ENCODE measurements around the gene TRIM31. TPM values are rescaled to one million over a fixed set of nuclear protein-coding genes. Genes with fewer than 3 reads are reported as not detected.

The TRIM31 gene
- total RNA-seq, 4 donors from 2014 or later = not detected

DNA sequence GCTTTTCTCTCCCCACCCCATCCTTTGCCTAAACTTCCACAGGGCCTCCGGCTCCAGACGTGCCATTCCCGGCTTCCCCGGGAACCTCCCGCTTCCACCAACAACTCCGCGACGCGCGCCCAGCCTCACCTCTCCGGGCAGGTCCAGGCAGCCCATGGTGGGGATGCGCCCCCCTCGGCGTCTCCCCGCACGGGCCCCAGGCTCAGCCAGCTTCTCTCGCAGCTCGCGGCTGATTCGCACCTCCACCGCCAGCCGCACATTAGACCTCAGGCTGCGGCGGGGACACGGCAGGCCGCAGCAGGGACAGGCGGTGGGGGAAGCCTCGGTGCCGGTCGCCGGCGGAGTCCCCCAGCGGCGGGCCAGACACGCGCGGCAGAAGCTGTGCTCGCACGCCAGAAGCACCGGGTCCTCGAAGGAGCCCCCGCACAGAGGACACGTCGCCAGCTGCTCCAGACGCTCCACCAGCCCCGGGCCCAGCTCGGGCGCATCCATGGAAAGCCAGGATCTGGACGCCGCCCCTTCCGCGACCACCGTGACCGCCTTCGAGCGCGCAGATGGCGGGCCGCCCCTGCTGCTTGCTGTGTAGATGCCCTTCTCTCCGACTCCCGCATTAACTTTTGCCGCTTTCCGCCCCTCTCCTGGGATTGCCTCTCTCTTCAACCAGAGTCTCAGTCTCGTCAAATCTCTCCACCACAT is 37.6 kb downstream of the TRIM31 start, which contains the start of gene RNF39:
TSS of gene RNF39 (minus strand) at position 676 of the 696 bp plus-strand sequence. CDS start at position 492, 184 bp downstream.
- Histone ChIP-seq H3K9me3 (no peaks in the 10 kb centered on the region), H3K36me3 (peaks cover 0 to 4% of the 10 kb centered on the region in 2 donors), H3K4me1 (peaks cover 0 to 32% (median 18%) of the 10 kb centered on the region in 3 donors), H3K4me3 (peak within 1 kb of the TSS in 1 of 2 donors; percentile 23), H3K27ac (no peak within 1 kb of the TSS), H3K27me3 (peaks cover 98% of the 10 kb centered on the region)
- no peak for ATAC-seq
- TF ChIP-seq POLR2AphosphoS5 (IDR thresholded peaks at IDR 0.05) (no peak), POLR2A (IDR thresholded peaks at IDR 0.05) (no peak), EP300 (IDR thresholded peaks at IDR 0.05) (no peak)
- TF ChIP-seq, protein P1, sequence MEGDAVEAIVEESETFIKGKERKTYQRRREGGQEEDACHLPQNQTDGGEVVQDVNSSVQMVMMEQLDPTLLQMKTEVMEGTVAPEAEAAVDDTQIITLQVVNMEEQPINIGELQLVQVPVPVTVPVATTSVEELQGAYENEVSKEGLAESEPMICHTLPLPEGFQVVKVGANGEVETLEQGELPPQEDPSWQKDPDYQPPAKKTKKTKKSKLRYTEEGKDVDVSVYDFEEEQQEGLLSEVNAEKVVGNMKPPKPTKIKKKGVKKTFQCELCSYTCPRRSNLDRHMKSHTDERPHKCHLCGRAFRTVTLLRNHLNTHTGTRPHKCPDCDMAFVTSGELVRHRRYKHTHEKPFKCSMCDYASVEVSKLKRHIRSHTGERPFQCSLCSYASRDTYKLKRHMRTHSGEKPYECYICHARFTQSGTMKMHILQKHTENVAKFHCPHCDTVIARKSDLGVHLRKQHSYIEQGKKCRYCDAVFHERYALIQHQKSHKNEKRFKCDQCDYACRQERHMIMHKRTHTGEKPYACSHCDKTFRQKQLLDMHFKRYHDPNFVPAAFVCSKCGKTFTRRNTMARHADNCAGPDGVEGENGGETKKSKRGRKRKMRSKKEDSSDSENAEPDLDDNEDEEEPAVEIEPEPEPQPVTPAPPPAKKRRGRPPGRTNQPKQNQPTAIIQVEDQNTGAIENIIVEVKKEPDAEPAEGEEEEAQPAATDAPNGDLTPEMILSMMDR (IDR thresholded peaks at IDR 0.05) = no peak
- 1 to 8% methylated on average over 2 to 24 of the region's 64 CpGs for WGBS, 2 donors (ENCODE audit: low coverage in 1 of 2)

DNA sequence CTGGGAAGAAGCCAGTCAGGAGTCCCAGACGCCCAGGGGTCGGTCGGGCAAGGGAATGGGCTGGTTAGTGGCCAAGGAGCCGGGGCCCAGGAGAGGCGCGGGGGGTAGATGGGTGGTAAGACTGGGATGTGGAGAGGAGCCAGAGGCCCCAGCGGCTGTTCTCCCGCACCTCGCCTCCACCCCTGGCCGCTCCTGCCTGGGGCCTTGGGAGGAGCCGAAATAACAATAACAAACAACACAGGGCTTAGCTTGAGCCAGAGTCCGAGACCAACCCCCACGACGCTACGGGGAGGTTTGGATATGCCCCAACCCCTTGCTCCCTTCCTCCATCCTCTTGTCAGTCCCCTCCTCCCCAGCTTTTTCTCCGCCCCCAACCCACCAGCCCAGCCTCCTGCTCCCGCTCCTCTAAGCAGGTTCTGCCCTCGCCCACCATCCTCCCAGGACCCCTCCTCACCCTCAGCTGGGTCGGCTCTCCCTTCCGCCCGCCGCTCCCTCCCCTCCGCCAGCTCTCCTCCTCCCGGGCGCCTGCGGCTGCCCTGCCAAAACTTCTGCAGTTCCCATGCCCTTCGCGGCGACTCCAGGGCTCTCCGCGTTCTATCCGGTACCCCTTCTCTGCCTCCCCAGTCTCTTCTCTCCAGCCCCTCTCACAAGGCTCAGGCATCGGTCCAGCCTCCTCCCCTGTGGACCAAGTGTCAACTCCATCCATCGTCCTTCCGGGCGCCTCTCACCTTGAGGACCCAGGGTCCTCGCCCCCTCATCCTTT is 38.4 kb downstream of the TRIM31 start:
- Histone ChIP-seq H3K36me3 (peaks cover 0 to 11% of the 10 kb centered on the region in 2 donors), H3K27ac (no peak overlapping the region), H3K4me1 (peaks cover 0 to 32% (median 18%) of the 10 kb centered on the region in 3 donors), H3K27me3 (peaks cover 92% of the 10 kb centered on the region), H3K9me3 (no peaks in the 10 kb centered on the region), H3K4me3 (peak overlapping the region in 1 of 2 donors; percentile 23)
- no peak for ATAC-seq
- TF ChIP-seq EP300 (IDR thresholded peaks at IDR 0.05) (no peak), POLR2AphosphoS5 (IDR thresholded peaks at IDR 0.05) (no peak), POLR2A (IDR thresholded peaks at IDR 0.05) (no peak)
- TF ChIP-seq, protein P1 (IDR thresholded peaks at IDR 0.05) = no peak
- WGBS, 2 donors (ENCODE audit: low coverage in 1 of 2) = 5 to 8% methylated on average over 24 to 37 of the region's 37 CpGs

DNA sequence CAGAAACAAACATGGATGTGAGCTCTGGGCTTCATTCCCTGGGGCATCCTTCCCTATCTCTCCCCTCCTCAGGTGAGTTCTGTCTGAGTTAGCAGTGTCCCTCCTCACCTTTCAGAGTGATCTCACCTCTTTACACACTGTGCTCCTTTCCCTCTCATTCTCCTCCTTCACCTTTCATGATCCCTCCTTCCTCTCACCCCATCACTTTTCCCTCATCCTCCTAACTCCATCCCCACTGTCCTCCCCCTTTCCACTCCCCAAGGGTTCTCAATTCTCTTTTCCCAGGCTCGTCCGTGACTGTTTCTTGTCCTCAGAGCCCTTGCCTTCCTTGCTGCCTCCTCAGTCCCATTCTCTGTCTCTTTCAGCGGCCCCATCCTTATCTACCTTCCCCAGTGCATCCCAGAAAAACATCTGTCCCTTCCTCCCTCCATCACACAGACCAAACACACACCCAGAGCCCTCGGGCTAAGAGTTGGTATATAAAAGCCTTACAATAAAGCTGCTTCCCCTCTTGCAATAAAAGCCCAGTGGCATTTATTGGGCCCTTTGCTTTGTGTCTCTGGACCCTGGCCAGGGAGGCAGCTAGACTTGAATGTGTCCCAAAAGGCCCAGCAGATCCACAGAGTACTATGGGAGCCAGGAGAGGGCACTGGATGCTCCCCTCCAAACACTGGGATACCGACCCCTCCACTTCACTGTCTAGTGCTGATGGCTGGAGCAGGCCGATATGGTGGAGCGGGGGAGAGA is 39.2 kb downstream of the TRIM31 start:
- H3K27ac ChIP-seq = no peak overlapping the region
- peaks cover 0 to 20% of the 10 kb centered on the region in 2 donors for H3K36me3 ChIP-seq
- TF ChIP-seq POLR2A (IDR thresholded peaks at IDR 0.05) (no peak), EP300 (IDR thresholded peaks at IDR 0.05) (no peak), POLR2AphosphoS5 (IDR thresholded peaks at IDR 0.05) (no peak)
- TF ChIP-seq, protein P1 (IDR thresholded peaks at IDR 0.05) = no peak
- 46 to 63% methylated on average over 4 of the region's 7 CpGs for WGBS, 2 donors (ENCODE audit: low coverage in 1 of 2)
- H3K9me3 ChIP-seq = no peaks in the 10 kb centered on the region
- no peak for ATAC-seq
- H3K4me1 ChIP-seq = peaks cover 0 to 36% (median 18%) of the 10 kb centered on the region in 3 donors
- no peak overlapping the region for H3K4me3 ChIP-seq
- H3K27me3 ChIP-seq = peaks cover 84% of the 10 kb centered on the region

DNA sequence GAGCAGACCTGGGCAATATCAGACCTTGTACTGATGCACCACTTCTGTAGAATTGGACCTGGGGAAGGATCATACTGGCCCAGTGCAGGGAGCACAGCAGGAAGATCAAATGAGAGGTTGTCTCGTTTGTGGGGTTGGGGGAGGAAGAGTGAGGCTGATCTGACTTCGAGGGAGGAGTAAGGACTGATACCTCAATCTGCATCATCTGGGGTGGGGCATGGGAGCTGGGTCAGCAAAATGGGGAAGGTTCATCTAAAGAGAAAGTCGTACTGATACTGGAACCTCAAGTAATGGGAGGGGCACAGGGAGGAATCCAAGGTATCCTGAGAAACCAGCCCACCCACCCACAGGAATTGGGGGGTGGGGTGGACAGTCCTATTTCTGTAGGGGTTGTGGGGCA is 41.0 kb downstream of the TRIM31 start:
- Histone ChIP-seq H3K4me1 (peaks cover 0 to 50% (median 22%) of the 10 kb centered on the region in 3 donors), H3K9me3 (no peaks in the 10 kb centered on the region), H3K4me3 (no peak overlapping the region), H3K27me3 (peaks cover 65% of the 10 kb centered on the region), H3K27ac (no peak overlapping the region), H3K36me3 (peaks cover 0 to 23% of the 10 kb centered on the region in 2 donors)
- WGBS, 2 donors (ENCODE audit: low coverage in 1 of 2) = 43 to 56% methylated on average over 3 of the region's 3 CpGs
- TF ChIP-seq EP300 (IDR thresholded peaks at IDR 0.05) (no peak), POLR2AphosphoS5 (IDR thresholded peaks at IDR 0.05) (no peak)
- no peak for ATAC-seq

All from gastroesophageal sphincter (tissue), 4 donors.